Measurements from ENCODE around the gene MBD6. TPM values are rescaled to one million over a fixed set of nuclear protein-coding genes. Genes with fewer than 3 reads are reported as not detected.

The MBD6 gene, protein sequence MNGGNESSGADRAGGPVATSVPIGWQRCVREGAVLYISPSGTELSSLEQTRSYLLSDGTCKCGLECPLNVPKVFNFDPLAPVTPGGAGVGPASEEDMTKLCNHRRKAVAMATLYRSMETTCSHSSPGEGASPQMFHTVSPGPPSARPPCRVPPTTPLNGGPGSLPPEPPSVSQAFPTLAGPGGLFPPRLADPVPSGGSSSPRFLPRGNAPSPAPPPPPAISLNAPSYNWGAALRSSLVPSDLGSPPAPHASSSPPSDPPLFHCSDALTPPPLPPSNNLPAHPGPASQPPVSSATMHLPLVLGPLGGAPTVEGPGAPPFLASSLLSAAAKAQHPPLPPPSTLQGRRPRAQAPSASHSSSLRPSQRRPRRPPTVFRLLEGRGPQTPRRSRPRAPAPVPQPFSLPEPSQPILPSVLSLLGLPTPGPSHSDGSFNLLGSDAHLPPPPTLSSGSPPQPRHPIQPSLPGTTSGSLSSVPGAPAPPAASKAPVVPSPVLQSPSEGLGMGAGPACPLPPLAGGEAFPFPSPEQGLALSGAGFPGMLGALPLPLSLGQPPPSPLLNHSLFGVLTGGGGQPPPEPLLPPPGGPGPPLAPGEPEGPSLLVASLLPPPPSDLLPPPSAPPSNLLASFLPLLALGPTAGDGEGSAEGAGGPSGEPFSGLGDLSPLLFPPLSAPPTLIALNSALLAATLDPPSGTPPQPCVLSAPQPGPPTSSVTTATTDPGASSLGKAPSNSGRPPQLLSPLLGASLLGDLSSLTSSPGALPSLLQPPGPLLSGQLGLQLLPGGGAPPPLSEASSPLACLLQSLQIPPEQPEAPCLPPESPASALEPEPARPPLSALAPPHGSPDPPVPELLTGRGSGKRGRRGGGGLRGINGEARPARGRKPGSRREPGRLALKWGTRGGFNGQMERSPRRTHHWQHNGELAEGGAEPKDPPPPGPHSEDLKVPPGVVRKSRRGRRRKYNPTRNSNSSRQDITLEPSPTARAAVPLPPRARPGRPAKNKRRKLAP
- 3.6 and 5.4 TPM in 2 replicates for total RNA-seq (ENCODE audit: low replicate concordance)

- Mint-ChIP-seq H3K9me3 (no peaks in the 10 kb centered on the region), H3K27me3 (ENCODE audit: insufficient read depth, low read depth) (peaks cover 15% of the 10 kb centered on the region), H3K36me3 (peaks cover 15% of the 10 kb centered on the region), H3K27ac (peak within 1 kb of the TSS; percentile 95), H3K4me1 (peaks cover 55% of the 10 kb centered on the region), H3K4me3 (peak within 1 kb of the TSS; percentile 98)
- H4K20me1 ChIP-seq (ENCODE audit: low read depth): peaks cover 53% of the 10 kb centered on the region
- peak within 1 kb of the TSS; percentile 87 for H3K4me3 ChIP-seq
- no peaks in the 10 kb centered on the region for H3K36me3 ChIP-seq
- DNase-seq (ENCODE audit: low spot score): peak; percentile 98
- H3K79me2 ChIP-seq (ENCODE audit: low read depth): peaks cover 24% of the 10 kb centered on the region
- TF ChIP-seq, protein P1, sequence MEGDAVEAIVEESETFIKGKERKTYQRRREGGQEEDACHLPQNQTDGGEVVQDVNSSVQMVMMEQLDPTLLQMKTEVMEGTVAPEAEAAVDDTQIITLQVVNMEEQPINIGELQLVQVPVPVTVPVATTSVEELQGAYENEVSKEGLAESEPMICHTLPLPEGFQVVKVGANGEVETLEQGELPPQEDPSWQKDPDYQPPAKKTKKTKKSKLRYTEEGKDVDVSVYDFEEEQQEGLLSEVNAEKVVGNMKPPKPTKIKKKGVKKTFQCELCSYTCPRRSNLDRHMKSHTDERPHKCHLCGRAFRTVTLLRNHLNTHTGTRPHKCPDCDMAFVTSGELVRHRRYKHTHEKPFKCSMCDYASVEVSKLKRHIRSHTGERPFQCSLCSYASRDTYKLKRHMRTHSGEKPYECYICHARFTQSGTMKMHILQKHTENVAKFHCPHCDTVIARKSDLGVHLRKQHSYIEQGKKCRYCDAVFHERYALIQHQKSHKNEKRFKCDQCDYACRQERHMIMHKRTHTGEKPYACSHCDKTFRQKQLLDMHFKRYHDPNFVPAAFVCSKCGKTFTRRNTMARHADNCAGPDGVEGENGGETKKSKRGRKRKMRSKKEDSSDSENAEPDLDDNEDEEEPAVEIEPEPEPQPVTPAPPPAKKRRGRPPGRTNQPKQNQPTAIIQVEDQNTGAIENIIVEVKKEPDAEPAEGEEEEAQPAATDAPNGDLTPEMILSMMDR (IDR thresholded peaks at IDR 0.05): no peak
- TF ChIP-seq EZH2 (IDR thresholded peaks at IDR 0.05): no peak
- TF ChIP-seq EZH2phosphoT487 (IDR thresholded peaks at IDR 0.05): no peak
- peaks cover 60% of the 10 kb centered on the region for H3F3A ChIP-seq (ENCODE audit: low read depth)
- H3K9ac ChIP-seq: peak within 1 kb of the TSS; percentile 73
- H3K9me3 ChIP-seq (ENCODE audit: low read depth): no peaks in the 10 kb centered on the region
- peak within 1 kb of the TSS; percentile 63 for H2AFZ ChIP-seq (replicated peaks)
- H3K27me3 ChIP-seq: no peaks in the 10 kb centered on the region
- H3K4me2 ChIP-seq: peak within 1 kb of the TSS; percentile 80
- H3K4me1 ChIP-seq: peaks cover 33% of the 10 kb centered on the region
- peak within 1 kb of the TSS; percentile 73 for H3K27ac ChIP-seq
Observed at GRCh38 chr12:57522011-57522886, at the start of gene MBD6. TSS of gene MBD6 (plus strand) at chr12:57522824. CDS start at chr12:57524304, 1,480 bp downstream.

DNA sequence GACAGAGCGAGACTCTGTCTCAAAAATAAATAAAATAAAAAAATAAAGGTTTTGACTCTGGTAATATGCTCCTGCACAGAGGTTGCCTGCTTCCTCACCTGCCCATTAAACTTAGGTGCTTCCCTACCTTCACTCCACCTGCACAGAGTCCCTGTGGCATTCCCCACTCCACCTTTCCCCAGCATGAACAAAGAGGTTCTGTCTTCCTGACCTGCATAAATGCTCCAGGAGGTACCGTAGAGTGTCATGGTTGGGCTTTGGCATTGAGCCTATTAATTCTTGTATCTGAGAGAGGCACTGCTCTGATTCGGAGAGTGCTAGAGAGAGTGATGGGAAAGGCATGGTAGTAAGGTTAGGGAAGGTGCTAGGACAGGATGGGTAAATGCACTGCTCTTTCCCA lies 49.2 kb upstream of the MBD6 start:
- Histone ChIP-seq H3K27ac (no peak overlapping the region), H3F3A (ENCODE audit: low read depth) (peaks cover 3% of the 10 kb centered on the region), H3K79me2 (ENCODE audit: low read depth) (no peaks in the 10 kb centered on the region), H3K4me2 (no peak overlapping the region), H3K4me3 (no peak overlapping the region), H3K27me3 (peaks cover 72% of the 10 kb centered on the region), H2AFZ (replicated peaks) (no peak overlapping the region), H3K36me3 (no peaks in the 10 kb centered on the region), H3K9me3 (ENCODE audit: low read depth) (no peaks in the 10 kb centered on the region), H4K20me1 (ENCODE audit: low read depth) (peaks cover 2% of the 10 kb centered on the region), H3K4me1 (peaks cover 11% of the 10 kb centered on the region), H3K9ac (no peak overlapping the region)
- Mint-ChIP-seq H3K27me3 (ENCODE audit: insufficient read depth, low read depth) (peaks cover 43% of the 10 kb centered on the region), H3K4me1 (peaks cover 2% of the 10 kb centered on the region), H3K36me3 (no peaks in the 10 kb centered on the region), H3K4me3 (no peak overlapping the region), H3K9me3 (no peaks in the 10 kb centered on the region), H3K27ac (no peak overlapping the region)
- DNase-seq (ENCODE audit: low spot score): no peak
- TF ChIP-seq EZH2phosphoT487 (IDR thresholded peaks at IDR 0.05) (no peak), EZH2 (IDR thresholded peaks at IDR 0.05) (no peak)
- TF ChIP-seq, protein P1 (IDR thresholded peaks at IDR 0.05): no peak

DNA sequence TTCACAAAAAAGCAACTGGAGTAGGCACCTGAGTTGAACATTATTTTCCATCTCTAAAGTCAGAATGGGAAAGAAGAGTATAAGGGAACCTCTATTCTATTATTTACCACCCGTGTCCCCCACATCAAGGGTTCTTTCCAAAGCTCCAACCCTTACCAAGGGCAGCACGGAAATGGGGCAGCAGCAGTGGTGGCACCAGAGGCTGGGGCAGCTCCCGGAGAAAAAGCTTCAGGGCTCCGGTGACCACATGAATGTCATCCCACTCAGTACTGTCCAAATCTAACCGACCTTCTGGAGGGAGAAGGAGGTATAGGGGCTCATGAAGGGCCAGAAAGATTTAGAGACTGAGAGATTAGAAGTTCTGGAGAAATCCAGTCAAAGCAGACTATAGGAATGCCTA lies 48.7 kb upstream of the MBD6 start:
- H3K9me3 ChIP-seq (ENCODE audit: low read depth): no peaks in the 10 kb centered on the region
- peaks cover 3% of the 10 kb centered on the region for H3F3A ChIP-seq (ENCODE audit: low read depth)
- Mint-ChIP-seq H3K36me3 (no peaks in the 10 kb centered on the region), H3K9me3 (no peaks in the 10 kb centered on the region), H3K4me1 (peaks cover 2% of the 10 kb centered on the region), H3K27me3 (ENCODE audit: insufficient read depth, low read depth) (peaks cover 48% of the 10 kb centered on the region), H3K4me3 (no peak overlapping the region), H3K27ac (no peak overlapping the region)
- H3K27me3 ChIP-seq: peaks cover 77% of the 10 kb centered on the region
- no peak for DNase-seq (ENCODE audit: low spot score)
- no peak overlapping the region for H3K4me2 ChIP-seq
- H3K27ac ChIP-seq: no peak overlapping the region
- no peak overlapping the region for H3K9ac ChIP-seq
- TF ChIP-seq, protein P1 (IDR thresholded peaks at IDR 0.05): no peak
- TF ChIP-seq EZH2phosphoT487 (IDR thresholded peaks at IDR 0.05) (no peak), EZH2 (IDR thresholded peaks at IDR 0.05) (no peak)
- H4K20me1 ChIP-seq (ENCODE audit: low read depth): peaks cover 2% of the 10 kb centered on the region
- H3K79me2 ChIP-seq (ENCODE audit: low read depth): no peaks in the 10 kb centered on the region
- H2AFZ ChIP-seq (replicated peaks): no peak overlapping the region
- H3K4me3 ChIP-seq: no peak overlapping the region
- H3K4me1 ChIP-seq: peaks cover 11% of the 10 kb centered on the region
- no peaks in the 10 kb centered on the region for H3K36me3 ChIP-seq

Measured in neural progenitor cell (in vitro differentiated cells).